GM12865 (cell line): ENCODE results near the gene SST.
"Not testable (repeated sequence)": the region's sequence is repeated elsewhere in the genome, so short reads cannot be mapped to it uniquely, and the experiment has no call there.

Experiments used
- DNase-seq: peaks from one replicate; pipeline ENCODE4 v3.0.0; 2010; ENCODE audit warnings: low read depth
- H3K4me3 ChIP-seq: 2 replicates; pipeline ENCODE4 v1.5.1; 2011; ENCODE audit warnings: mild to moderate bottlenecking, low read depth, low read length, control low read depth
- CTCF ChIP-seq: IDR thresholded peaks from 2 replicates; pipeline ENCODE4 v1.5.1; 2011; ENCODE audit warnings: low read length, control low read depth, low read depth, inconsistent platforms; ENCODE audit not compliant: insufficient read depth; ENCODE audit errors: missing control alignments

Gene SST

DNA sequence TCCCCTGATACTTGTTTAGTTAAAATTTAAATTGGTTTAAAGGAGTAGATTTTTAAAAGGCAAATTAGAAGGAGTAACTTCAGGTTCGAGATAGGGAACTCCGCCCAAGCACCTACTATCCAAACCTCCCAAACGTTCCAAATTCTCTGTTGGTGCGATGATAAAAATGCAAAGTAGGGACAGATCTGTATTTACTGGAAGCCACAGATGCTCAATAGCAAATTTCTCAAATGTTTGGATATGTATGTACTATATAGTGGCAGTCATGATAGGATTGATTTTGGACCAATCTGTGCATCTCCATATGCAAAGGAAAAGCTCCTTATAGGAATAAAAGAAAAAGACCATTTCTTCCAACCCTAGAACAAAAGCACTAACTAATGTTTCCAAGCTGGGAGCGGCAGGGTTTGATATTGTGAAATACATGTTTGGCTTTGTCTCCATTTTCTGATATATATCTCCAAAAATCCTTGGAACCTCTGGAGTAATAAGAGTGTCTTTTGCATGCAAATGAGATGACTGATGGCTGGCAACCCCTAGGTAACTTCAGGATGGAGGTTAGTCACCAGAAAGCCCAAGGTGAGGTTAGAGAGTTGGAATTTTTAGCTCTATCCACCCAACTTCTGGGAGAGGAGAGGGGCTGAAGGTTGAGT is 16.6 kb upstream of the SST start:
- TF ChIP-seq CTCF = no peak
- no peak overlapping the region for H3K4me3 ChIP-seq
- no peak for DNase-seq

- DNase-seq = no peak
- TF ChIP-seq CTCF = no peak
- H3K4me3 ChIP-seq = no peak overlapping the region
Measured at GRCh38 chr3:187685948-187686347, 15.8 kb upstream of the SST start.

DNA sequence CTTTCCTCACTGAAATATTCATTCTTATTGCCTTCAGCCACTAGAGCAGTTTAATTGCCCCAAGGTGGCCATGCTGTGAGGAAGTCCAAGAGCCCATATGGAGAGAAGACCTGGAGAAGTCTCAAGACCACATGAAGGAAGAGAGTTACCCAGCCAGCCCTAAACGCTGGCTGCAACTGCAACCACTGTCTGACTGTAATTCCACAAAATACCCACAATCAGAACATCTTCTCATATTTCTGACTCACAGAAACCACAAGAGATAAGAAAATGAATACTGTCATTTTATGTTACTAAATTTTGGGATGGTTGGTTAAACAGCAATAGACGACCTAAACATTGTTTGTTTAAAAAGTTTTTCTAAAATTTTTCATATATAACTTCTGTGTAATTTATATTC is 14.7 kb upstream of the SST start:
- H3K4me3 ChIP-seq = no peak overlapping the region
- DNase-seq = no peak
- TF ChIP-seq CTCF = no peak

DNA sequence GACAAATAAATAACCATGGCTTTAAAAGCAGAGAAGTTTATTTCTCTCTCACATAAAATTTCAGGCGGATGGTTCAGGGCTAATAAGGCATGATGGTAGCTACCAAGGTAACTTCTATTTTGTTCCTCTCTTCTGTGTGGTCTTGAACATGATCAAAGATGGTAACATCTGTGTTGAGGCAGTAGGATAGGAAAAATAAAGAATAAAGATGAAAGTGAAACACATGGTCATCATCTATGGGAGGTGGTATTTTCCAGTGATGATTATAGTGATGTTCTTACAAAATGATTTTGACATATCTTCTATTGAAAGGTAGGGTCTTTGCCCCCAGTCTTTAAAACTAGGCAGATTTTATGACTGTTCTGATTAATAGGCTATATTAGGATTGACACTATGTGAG is 14.2 kb upstream of the SST start:
- TF ChIP-seq CTCF = no peak
- no peak overlapping the region for H3K4me3 ChIP-seq
- DNase-seq = no peak

DNA sequence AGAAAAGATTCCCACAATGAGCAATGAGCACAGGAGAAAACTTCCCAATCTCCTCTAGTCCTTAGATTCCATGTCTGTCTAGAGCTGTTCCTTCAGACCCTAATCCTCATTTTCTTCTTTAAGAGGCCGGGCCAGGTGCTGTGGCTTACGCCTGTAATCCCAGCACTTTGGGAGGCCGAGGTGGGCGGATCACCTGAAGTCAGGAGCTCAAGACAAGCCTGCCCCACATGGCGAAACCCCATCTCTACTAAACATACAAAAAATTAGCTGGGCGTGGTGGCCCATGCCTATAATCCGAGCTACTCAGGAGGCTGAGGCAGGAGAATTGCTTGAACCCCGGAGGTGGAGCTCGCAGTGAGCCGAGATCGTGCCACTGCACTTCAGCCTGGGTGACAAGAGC is 11.6 kb upstream of the SST start:
- not testable (repeated sequence) for DNase-seq, H3K4me3 ChIP-seq

DNA sequence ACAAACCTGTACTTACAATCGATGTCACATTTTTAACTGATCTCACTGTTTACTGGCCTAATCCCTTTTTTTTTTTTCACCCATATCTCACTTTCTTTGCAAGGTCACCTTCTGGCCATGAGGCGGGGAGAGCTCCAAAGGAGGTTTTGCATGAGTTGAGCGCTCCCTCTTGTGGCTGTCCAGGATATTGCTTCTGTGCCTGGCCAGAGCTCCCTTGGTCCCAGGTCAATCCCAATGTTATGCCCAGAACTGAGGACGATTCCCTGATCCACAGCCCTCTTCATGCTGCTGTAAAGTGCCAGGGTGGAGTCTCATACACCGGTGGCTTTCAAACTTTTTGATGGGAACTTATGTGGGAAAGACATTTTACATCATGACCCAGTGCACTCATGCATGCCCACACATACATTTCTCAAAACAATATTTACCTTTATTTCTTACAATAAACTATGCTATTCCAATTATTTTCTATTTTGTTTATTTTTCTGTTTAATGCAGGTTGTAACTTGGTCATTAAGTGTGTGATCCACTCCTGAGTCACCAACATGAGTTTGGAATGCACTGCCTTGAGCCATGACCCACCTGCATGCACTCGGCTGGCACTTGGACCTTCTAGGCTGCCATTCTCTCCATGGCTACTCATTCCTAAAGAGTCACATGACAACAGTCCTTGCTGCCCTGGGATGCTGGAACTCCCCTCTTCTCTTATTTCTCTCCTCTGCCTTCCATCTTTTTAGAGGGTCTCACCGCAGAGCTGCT is 9.6 kb upstream of the SST start:
- peak; percentile 90 for TF ChIP-seq CTCF
- H3K4me3 ChIP-seq = no peak overlapping the region
- DNase-seq = peak; percentile 73

DNA sequence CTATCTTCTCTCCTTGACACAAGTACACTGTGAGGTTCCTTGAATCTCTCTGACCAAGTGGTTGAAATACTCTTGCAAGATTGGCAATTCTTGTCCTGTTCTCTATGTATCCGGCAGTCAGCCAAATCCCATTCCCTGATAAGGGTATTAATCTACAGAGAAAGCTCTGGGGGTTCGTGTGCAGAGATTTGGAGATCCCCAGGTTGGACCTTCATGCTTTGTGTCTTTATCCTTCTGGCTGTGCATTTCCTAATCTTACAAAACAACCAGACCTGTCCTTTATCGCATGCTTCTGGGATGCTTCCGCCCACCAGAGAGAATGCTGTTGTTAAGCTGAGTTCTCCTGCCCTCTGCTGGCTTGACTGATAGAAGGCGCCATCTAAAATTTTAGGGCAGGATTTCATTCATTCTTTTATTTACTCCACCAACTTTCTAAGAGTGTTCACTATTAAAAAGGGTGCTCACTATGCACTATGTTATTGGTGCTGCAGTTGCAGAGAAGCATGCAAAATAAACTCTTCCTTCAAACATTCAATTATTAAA is 8.6 kb upstream of the SST start:
- peak; percentile 51 for DNase-seq
- no peak overlapping the region for H3K4me3 ChIP-seq
- TF ChIP-seq CTCF = peak; percentile 55
